NB4 (cell line): ENCODE data around the gene BRMS1L.
"Not testable (repeated sequence)": the region's sequence is repeated elsewhere in the genome, so short reads cannot be mapped to it uniquely, and the experiment has no call there.

Experiments used
- MYC ChIP-seq: IDR thresholded peaks from 2 replicates; pipeline ENCODE4 v1.6.1; 2011; ENCODE audit warnings: low read depth, low read length
- POLR2A ChIP-seq: IDR thresholded peaks from 2 replicates; pipeline ENCODE4 v1.6.1; 2011; ENCODE audit warnings: mild to moderate bottlenecking; ENCODE audit not compliant: insufficient read length; ENCODE audit errors: extremely low read depth
- TF ChIP-seq, protein P1 (sequence below): IDR thresholded peaks from one replicate; pipeline ENCODE4 v1.5.1; 2012; ENCODE audit warnings: low read depth, low read length
- TF ChIP-seq, protein P2 (sequence below): IDR thresholded peaks from 2 replicates; pipeline ENCODE4 v1.6.1; 2011; ENCODE audit warnings: low read depth, low read length

DNA sequence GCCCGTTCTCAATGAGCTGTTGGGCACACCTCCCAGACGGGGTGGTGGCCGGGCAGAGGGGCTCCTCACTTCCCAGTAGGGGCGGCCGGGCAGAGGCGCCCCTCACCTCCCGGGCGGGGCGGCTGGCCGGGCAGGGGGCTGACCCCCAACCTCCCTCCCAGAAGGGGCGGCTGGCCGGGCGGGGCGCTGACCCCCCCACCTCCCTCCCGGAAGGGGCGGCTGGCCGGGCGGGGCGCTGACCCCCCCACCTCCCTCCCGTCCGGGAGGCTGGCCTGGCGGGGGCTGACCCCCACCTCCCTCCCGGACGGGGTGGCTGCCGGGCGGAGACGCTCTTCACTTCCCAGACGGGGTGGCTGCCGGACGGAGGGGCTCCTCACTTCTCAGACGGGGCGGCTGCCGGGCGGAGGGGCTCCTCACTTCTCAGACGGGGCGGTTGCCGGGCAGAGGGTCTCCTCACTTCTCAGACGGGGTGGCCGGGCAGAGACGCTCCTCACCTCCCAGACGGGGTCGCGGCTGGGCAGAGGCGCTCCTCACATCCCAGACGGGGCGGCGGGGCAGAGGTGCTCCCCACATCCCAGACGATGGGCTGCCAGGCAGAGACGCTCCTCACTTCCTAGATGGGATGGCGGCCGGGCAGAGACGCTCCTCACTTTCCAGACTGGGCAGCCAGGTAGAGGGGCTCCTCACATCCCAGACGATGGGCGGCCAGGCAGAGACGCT, 1.5 kb upstream of the BRMS1L start:
- TF ChIP-seq, protein P1, sequence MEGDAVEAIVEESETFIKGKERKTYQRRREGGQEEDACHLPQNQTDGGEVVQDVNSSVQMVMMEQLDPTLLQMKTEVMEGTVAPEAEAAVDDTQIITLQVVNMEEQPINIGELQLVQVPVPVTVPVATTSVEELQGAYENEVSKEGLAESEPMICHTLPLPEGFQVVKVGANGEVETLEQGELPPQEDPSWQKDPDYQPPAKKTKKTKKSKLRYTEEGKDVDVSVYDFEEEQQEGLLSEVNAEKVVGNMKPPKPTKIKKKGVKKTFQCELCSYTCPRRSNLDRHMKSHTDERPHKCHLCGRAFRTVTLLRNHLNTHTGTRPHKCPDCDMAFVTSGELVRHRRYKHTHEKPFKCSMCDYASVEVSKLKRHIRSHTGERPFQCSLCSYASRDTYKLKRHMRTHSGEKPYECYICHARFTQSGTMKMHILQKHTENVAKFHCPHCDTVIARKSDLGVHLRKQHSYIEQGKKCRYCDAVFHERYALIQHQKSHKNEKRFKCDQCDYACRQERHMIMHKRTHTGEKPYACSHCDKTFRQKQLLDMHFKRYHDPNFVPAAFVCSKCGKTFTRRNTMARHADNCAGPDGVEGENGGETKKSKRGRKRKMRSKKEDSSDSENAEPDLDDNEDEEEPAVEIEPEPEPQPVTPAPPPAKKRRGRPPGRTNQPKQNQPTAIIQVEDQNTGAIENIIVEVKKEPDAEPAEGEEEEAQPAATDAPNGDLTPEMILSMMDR = not testable (repeated sequence)
- not testable (repeated sequence) for TF ChIP-seq POLR2A, MYC
- TF ChIP-seq, protein P2, sequence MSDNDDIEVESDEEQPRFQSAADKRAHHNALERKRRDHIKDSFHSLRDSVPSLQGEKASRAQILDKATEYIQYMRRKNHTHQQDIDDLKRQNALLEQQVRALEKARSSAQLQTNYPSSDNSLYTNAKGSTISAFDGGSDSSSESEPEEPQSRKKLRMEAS = not testable (repeated sequence)
